ENCODE results near the gene ITGB1.

DNA sequence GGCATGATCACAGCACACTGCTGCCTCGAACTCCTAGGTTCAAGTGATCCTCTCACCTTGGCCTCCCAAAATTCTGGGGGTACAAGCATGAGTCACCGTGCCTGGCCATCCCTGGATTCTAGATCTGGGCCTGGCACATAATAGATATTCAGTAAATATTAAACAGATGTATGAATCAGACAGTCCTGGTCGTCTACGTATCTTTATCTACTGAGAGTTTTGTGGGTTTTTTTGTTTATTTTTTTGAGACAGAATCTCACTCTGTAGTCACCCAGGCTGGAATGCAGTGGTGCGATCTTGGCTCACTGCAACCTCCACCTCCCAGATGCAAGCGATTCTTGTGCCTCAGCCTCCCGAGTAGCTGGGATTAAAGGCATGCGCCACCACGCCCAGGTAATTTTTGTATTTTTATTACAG is 24.3 kb upstream of the ITGB1 start:
- TF ChIP-seq REST (IDR thresholded peaks at IDR 0.05; ENCODE audit: low read depth, low read length) (no peak), CTCF (IDR thresholded peaks at IDR 0.05) (no peak), POLR2AphosphoS5 (IDR thresholded peaks at IDR 0.05; ENCODE audit: low read depth, low read length) (peak; percentile 16; the same call in 1 of the 2 replicates), NFIC (IDR thresholded peaks at IDR 0.05; ENCODE audit: borderline replicate concordance) (peak; percentile 60), JUND (IDR thresholded peaks at IDR 0.05) (peak; percentile 77), FOXM1 (IDR thresholded peaks at IDR 0.05; ENCODE audit: low read depth) (no peak; the same call in 1 of the 2 replicates)
- TF ChIP-seq, protein P1, sequence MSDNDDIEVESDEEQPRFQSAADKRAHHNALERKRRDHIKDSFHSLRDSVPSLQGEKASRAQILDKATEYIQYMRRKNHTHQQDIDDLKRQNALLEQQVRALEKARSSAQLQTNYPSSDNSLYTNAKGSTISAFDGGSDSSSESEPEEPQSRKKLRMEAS (IDR thresholded peaks at IDR 0.05; ENCODE audit: low read depth) = no peak
